Activated B cell treated with CpG ODN at 0.5 μM for 24 hours (primary cell): ENCODE data around the gene SEPSECS. TPM values are rescaled to one million over a fixed set of nuclear protein-coding genes. Genes with fewer than 3 reads are reported as not detected.

Source experiments
- ATAC-seq: fragments of 200-7000 bp; cut with Tn5 transposase; one replicate; pipeline ENCODE4 v1.10.0; 2021; ENCODE audit warnings: low read depth, mild to moderate bottlenecking, moderate library complexity
- CTCF ChIA-PET: fragments of 350-600 bp; sonication (Branson Sonifier 250); formaldehyde crosslinking; loops from one replicate; lab custom pipeline; 2021; ENCODE audit warnings: antibody characterized with exemption; lab: Charles Lee
- POLR2A ChIA-PET: fragments of 350-600 bp; sonication (Branson Sonifier 250); formaldehyde crosslinking; loops from one replicate; lab custom pipeline; 2021; ENCODE audit warnings: antibody characterized with exemption; lab: Charles Lee
- DNase-seq: peaks from one replicate; pipeline ENCODE4 v3.0.0; 2022
- H3K27ac Mint-ChIP-seq: one replicate; pipeline ENCODE4 v1.8.0; 2020; ENCODE audit warnings: mixed read lengths
- H3K27me3 Mint-ChIP-seq: one replicate; pipeline ENCODE4 v1.8.0; 2021; ENCODE audit warnings: mixed read lengths
- H3K36me3 Mint-ChIP-seq: one replicate; pipeline ENCODE4 v1.8.0; 2021; ENCODE audit warnings: low read depth, mixed read lengths
- H3K4me1 Mint-ChIP-seq: one replicate; pipeline ENCODE4 v1.8.0; 2021; ENCODE audit warnings: mixed read lengths
- H3K4me3 Mint-ChIP-seq: one replicate; pipeline ENCODE4 v1.8.0; 2020; ENCODE audit warnings: mild to moderate bottlenecking, mixed read lengths
- H3K9me3 Mint-ChIP-seq: one replicate; pipeline ENCODE4 v1.8.0; 2020; ENCODE audit warnings: mixed read lengths
- intact Hi-C: fragments of 100-400 bp; cut with micrococcal nuclease; formaldehyde crosslinking; loops from one replicate; pipeline ENCODE4 v1.15.1; 2024
- total RNA-seq: library from RNA; stranded (reverse); gene quantifications from 2 replicates; pipeline ENCODE4 v1.2.3, GENCODE V29; 2022
- TF ChIP-seq, protein P1 (sequence below): fragments of 200-600 bp; IDR thresholded peaks from one replicate; pipeline ENCODE4 v1.8.0; 2022; ENCODE audit warnings: antibody characterized with exemption, mild to moderate bottlenecking

Gene SEPSECS
- 9.9 and 12.4 TPM in 2 replicates for total RNA-seq

DNA sequence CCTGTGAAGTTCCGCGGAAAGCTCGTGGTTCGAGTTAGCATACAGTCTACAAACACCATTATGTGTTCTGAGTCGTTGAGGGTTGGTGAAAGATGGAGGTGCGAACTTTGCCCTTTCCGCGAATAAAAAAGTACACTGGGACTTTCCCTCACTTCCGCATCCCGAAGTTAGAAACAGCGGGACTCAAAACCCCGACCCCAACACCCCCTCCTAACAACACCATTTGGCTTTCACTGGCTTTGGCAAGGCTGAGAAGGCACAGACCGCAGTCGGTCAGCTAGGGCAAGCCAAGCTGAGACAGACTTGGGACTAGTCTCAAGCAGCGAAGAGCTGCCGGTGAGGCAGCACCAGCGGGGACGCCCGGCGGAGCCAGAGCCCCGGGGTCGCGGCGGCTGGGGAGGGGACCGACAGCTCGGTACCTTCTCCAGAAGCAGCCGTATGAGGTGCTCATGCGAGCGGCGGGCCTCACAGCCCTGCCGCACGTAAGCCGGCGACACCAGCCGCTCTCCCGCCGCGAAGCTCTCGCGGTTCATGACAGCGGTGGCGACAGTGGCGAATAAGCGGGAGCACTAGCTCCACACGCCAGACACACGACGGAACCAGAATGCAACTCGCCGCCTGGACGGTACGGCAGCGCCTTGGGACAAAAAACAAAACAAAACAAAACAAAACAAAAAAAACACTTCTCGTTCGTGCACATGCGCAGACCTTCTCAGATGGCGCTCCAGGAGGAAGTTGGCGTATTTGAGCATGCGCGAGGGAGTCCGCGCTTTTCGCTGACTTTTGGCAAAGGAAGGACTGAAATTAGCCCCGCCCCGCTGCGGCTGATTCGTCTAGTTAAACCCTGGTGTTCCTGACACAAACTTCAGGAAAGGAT is at the start of gene SEPSECS:
SEPSECS (minus strand) TSS at position 613 of the 877 bp plus-strand sequence; CDS start at position 533, 80 bp downstream.
- peak within 1 kb of the TSS; percentile 91 for H3K27ac Mint-ChIP-seq
- H3K27me3 Mint-ChIP-seq = no peaks in the 10 kb centered on the region
- ChIA-PET POLR2A (interaction anchor here (0.5 to 3.5 kb wide), 8 partner anchors 15 to 1700 kb away, joined by 3 to 43 read pairs (median 6); partner anchors contain the start of genes ANAPC4, DHX15, PI4K2B and STIM2), CTCF (interaction anchor here (1.0 to 3.6 kb wide), 4 partner anchors 16 to 152 kb away, joined by 3 to 20 read pairs (median 6); partner anchors contain the start of genes PI4K2B and ZCCHC4)
- H3K36me3 Mint-ChIP-seq = peaks cover 33% of the 10 kb centered on the region
- TF ChIP-seq, protein P1, sequence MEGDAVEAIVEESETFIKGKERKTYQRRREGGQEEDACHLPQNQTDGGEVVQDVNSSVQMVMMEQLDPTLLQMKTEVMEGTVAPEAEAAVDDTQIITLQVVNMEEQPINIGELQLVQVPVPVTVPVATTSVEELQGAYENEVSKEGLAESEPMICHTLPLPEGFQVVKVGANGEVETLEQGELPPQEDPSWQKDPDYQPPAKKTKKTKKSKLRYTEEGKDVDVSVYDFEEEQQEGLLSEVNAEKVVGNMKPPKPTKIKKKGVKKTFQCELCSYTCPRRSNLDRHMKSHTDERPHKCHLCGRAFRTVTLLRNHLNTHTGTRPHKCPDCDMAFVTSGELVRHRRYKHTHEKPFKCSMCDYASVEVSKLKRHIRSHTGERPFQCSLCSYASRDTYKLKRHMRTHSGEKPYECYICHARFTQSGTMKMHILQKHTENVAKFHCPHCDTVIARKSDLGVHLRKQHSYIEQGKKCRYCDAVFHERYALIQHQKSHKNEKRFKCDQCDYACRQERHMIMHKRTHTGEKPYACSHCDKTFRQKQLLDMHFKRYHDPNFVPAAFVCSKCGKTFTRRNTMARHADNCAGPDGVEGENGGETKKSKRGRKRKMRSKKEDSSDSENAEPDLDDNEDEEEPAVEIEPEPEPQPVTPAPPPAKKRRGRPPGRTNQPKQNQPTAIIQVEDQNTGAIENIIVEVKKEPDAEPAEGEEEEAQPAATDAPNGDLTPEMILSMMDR = no peak
- no peaks in the 10 kb centered on the region for H3K9me3 Mint-ChIP-seq
- peak; percentile 79 for ATAC-seq
- intact Hi-C loops = loop anchor here (1.0 to 10.0 kb wide), 7 partner anchors 74 to 1665 kb away; partner anchors contain the start of genes ANAPC4, DHX15, PI4K2B and TBC1D19
- peak within 1 kb of the TSS; percentile 89 for H3K4me3 Mint-ChIP-seq
- peaks cover 36% of the 10 kb centered on the region for H3K4me1 Mint-ChIP-seq
- peak; percentile 84 for DNase-seq

DNA sequence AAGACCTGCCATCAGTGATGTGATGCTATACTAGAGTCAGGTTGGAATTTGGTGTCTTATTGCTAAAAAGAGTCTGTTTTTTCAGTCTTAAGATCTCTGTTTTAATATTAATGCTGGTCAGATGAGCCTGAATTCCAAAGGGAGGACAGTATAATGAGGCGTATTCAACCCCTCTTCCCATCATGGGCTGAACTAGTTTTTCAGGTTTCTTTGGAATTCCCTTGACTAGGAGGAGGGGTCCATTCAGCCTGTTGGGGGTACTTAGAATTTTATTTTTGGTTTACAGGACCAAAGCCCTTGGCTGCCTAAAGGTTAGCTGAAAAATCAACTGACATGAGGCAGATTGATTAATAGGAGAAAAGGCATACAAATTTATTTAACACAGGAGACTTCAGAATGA is 49.5 kb upstream of the SEPSECS start:
- intact Hi-C loops = no loop called here
- TF ChIP-seq, protein P1 = no peak
- no peak for ATAC-seq
- ChIA-PET POLR2A (no interaction called here), CTCF (no interaction called here)
- H3K27ac Mint-ChIP-seq = no peak overlapping the region
- no peaks in the 10 kb centered on the region for H3K4me1 Mint-ChIP-seq
- H3K36me3 Mint-ChIP-seq = no peaks in the 10 kb centered on the region
- no peak for DNase-seq
- H3K27me3 Mint-ChIP-seq = no peaks in the 10 kb centered on the region
- no peak overlapping the region for H3K4me3 Mint-ChIP-seq
- H3K9me3 Mint-ChIP-seq = peaks cover 20% of the 10 kb centered on the region

DNA sequence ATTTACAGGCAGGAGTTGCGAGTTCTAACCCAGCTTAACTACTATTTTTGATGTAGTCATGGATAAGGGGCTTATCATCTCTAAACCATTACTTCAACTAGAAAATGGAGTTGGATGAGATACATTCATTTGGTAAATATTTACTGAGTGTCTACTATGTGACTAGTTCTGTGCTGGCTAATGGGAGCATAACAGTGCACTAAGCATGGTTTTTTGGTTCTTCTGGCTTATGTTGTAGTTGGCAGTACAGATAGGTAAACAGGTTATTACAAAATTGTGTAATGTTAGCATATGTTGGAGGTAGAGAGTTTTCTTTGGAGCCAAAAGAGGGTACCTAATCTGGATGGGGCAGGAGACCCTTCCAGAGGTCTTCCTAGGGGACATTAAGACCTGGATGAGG is 47.7 kb upstream of the SEPSECS start:
- ChIA-PET CTCF (no interaction called here), POLR2A (no interaction called here)
- TF ChIP-seq, protein P1 = no peak
- no peak overlapping the region for H3K4me3 Mint-ChIP-seq
- H3K9me3 Mint-ChIP-seq = peaks cover 21% of the 10 kb centered on the region
- ATAC-seq (no peak), DNase-seq (no peak)
- no peaks in the 10 kb centered on the region for H3K36me3 Mint-ChIP-seq
- H3K4me1 Mint-ChIP-seq = no peaks in the 10 kb centered on the region
- H3K27ac Mint-ChIP-seq = no peak overlapping the region
- H3K27me3 Mint-ChIP-seq = no peaks in the 10 kb centered on the region
- intact Hi-C loops = no loop called here

DNA sequence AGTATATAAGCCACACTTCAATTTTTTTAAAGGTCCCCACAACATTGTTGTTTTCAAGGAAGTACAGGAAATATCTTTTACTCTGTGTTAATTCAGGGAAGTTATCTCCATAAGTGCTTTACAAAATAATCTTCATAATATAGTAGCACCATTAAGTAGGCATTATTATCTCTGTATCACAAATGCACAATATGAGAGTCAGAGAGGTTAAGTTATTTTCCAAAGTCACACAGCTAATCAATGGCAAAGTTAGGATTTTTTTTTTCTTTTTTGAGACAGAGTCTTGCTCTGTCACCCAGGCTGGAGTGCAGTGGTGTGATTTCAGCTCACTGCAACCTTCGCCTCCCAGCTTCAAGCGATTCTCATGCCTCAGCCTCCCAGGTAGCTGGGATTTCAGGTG is 38.5 kb upstream of the SEPSECS start:
- POLR2A ChIA-PET = no interaction called here
- DNase-seq = no peak
- Mint-ChIP-seq H3K36me3 (peaks cover 18% of the 10 kb centered on the region), H3K4me1 (no peaks in the 10 kb centered on the region), H3K4me3 (no peak overlapping the region), H3K9me3 (peaks cover 3% of the 10 kb centered on the region), H3K27ac (no peak overlapping the region), H3K27me3 (no peaks in the 10 kb centered on the region)
- CTCF ChIA-PET = no interaction called here
- TF ChIP-seq, protein P1 = no peak
- no peak for ATAC-seq
- intact Hi-C loops = no loop called here

DNA sequence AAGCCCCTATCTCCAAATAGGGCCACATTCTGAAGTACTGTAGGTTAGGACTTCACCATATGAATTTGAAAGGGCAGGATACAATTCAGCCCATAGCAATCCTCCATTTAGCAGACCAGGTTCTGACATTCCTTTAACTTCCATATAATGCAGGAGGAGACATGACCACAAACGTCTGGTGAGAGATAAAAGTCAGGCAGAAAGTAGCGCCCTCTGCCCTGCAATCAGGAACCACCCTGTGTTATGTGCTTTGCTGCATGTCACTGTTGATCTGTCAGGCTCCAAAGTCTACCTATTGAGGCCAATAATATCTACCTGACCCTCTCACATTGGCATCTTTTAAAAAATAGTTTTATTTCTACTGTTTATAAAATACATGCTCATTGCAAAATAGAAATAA is 30.2 kb upstream of the SEPSECS start:
- Mint-ChIP-seq H3K9me3 (no peaks in the 10 kb centered on the region), H3K27me3 (no peaks in the 10 kb centered on the region), H3K4me3 (no peak overlapping the region), H3K4me1 (no peaks in the 10 kb centered on the region), H3K27ac (no peak overlapping the region), H3K36me3 (peaks cover 3% of the 10 kb centered on the region)
- ChIA-PET CTCF (no interaction called here), POLR2A (no interaction called here)
- TF ChIP-seq, protein P1 = no peak
- DNase-seq (no peak), ATAC-seq (no peak)
- intact Hi-C loops = no loop called here
